ENCODE results near the gene FNBP1.

- TF ChIP-seq RFX5 (IDR thresholded peaks at IDR 0.05; ENCODE audit: borderline replicate concordance, low read depth, low read length), result no peak
- TF ChIP-seq TCF12 (IDR thresholded peaks at IDR 0.05; ENCODE audit: low read depth, low read length), result no peak
- TF ChIP-seq EZH2 (IDR thresholded peaks at IDR 0.05; ENCODE audit: low read depth, low read length, severe bottlenecking), result no peak
- no peak for TF ChIP-seq RAD21 (IDR thresholded peaks at IDR 0.05 in 1 of 2, conservative IDR thresholded peaks at IDR 0.05 in 1 of 2; ENCODE audit: low read depth in 2 of 2, low read length in 2 of 2)
- TF ChIP-seq YY1 (IDR thresholded peaks at IDR 0.05; ENCODE audit: low read depth, low read length), result no peak
- TF ChIP-seq, protein P1, sequence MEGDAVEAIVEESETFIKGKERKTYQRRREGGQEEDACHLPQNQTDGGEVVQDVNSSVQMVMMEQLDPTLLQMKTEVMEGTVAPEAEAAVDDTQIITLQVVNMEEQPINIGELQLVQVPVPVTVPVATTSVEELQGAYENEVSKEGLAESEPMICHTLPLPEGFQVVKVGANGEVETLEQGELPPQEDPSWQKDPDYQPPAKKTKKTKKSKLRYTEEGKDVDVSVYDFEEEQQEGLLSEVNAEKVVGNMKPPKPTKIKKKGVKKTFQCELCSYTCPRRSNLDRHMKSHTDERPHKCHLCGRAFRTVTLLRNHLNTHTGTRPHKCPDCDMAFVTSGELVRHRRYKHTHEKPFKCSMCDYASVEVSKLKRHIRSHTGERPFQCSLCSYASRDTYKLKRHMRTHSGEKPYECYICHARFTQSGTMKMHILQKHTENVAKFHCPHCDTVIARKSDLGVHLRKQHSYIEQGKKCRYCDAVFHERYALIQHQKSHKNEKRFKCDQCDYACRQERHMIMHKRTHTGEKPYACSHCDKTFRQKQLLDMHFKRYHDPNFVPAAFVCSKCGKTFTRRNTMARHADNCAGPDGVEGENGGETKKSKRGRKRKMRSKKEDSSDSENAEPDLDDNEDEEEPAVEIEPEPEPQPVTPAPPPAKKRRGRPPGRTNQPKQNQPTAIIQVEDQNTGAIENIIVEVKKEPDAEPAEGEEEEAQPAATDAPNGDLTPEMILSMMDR (IDR thresholded peaks at IDR 0.05; ENCODE audit: control extremely low read depth in 1 of 3, insufficient read depth in 1 of 3, low read depth in 1 of 3, low read length in 3 of 3), result no peak
- no peak for TF ChIP-seq POLR2A (IDR thresholded peaks at IDR 0.05; ENCODE audit: control extremely low read depth in 1 of 2, low read depth in 2 of 2, low read length in 2 of 2)
- no peak for TF ChIP-seq CEBPB (IDR thresholded peaks at IDR 0.05; ENCODE audit: low read depth, low read length)
- no peak for TF ChIP-seq HDAC2 (IDR thresholded peaks at IDR 0.05; ENCODE audit: borderline replicate concordance in 1 of 2, low read depth in 2 of 2, low read length in 2 of 2)
- TF ChIP-seq SIX5 (IDR thresholded peaks at IDR 0.05; ENCODE audit: low read depth, low read length), result no peak
- no peak for TF ChIP-seq RXRA (IDR thresholded peaks at IDR 0.05; ENCODE audit: insufficient read depth, low read depth, low read length)
- TF ChIP-seq JUND (IDR thresholded peaks at IDR 0.05; ENCODE audit: low read length), result no peak
These were observed 143.4 kb downstream of the FNBP1 start for GRCh38 chr9:129899620-129900019.
